ENCODE data around the gene DPM2.

Gene DPM2

GRCh38 chr9:127934248-127934647 lies 3.4 kb downstream of the DPM2 start:
- no peak for DNase-seq

DNA sequence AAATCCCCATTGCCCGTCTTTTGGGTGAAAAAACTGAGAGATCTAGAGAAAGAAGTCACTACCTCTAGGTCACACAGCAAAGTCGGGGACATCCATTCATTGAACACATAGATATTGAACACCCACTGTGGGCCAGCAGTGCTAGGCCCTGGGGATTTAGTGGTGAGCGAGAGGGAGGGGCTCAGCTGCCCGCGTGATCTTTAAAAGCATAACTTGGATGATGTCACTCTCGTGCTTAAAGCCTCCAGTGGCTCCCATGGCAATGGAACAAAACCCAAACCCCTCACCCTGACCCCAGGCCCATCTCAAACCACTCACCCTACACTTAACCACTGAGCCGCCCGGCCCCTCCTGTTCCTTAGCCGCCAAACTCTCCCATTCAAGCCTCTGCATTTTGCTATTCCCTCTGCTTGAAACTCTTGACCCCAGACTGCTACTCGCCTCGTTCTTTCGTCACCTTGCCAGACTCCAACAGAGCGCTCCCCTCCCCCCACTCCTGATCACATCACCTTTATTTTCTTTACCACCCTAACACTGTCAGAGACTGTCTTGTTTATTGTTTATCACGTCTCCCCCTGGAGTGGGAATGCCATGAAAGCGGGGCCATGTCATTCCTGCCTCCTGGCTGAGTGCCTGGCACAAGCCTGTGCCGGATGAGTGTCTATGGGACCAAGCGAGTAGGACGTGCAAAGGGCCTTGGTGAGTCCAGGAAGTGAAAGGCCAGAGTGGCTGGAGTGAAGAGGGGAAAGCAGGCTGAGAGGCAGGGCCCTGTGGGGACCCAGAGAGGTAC lies 6.4 kb downstream of the DPM2 start:
- no peak for DNase-seq

- peak; percentile 69 for DNase-seq
Measured at GRCh38 chr9:127930231-127931091, 7.2 kb downstream of the DPM2 start, which contains the start of gene PIP5KL1. PIP5KL1 (minus strand) TSS chr9:127930777; CDS start chr9:127930752, 25 bp downstream.

DNA sequence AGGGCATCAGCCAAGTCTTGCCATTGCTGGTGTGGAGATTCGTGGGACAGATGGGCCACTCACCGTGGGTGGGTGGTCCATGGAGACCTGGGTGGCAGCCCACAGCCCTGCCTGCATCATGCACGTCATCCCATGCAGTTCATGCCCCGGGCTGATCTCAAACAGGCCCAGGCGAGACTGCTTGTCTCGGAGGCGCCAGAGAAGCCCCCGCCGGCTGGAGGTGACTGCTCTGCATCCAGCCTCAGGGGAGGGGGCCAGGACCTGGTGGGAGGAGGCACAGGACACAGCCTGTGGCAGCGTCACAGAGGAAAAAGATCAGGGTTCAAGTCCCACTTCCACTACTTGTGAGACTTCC lies 8.1 kb downstream of the DPM2 start:
- DNase-seq = no peak

GRCh38 chr9:127928676-127929624 lies 8.7 kb downstream of the DPM2 start:
- DNase-seq = no peak

DNA sequence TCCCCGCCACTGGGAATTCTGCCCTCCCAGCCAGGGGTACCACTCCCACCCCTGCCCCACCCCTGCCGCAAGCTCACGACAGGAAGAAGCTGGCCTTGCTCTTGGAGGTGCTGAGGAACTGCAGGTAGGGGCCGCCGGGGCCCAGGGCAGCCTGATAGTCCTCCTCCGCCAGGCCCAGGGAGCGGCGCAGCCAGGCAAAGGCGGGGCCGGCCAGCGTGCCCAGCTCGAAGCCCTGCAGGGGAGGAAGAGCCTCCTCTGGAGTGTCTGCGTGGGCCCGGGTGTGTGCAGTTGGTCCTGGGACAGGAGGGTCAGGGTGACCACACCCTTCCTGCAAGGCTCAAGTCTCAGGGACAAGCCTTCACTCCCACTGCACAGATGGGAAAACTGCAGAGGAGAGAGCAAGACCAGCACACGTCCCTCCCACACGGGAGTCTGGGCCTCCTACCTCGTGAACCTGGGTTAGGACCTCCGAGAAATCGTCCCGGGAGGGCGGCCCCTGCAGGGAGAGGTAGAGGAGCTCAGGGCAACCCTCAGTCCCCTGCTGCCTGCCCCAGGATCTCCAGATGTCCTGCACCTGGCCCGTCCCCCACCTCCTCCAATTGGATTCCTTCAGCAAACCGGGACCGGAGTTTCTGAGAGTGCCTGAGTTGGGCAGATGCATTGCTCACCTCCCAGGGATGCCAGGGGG lies 9.5 kb downstream of the DPM2 start:
- DNase-seq = no peak

- DNase-seq = peak; percentile 73
Measured at GRCh38 chr9:127927201-127927987, 10.3 kb downstream of the DPM2 start.

DNA sequence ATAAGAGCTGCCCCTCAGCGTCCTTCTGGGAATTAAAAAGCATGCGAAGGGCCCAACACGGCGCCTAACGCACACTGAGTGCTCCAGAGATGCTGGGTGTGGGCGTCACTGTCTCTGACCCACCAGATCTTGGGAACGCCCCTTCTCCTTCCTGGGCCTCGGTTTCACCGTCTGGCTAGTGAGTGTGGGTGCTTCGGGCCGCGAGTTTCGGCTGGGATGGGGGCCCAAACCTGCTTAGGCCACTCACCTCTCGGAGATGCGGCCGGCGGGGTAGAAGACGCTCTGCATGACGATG lies 10.8 kb downstream of the DPM2 start:
- no peak for DNase-seq

GRCh38 chr9:127925959-127926905 lies 11.4 kb downstream of the DPM2 start:
- no peak for DNase-seq

DNA sequence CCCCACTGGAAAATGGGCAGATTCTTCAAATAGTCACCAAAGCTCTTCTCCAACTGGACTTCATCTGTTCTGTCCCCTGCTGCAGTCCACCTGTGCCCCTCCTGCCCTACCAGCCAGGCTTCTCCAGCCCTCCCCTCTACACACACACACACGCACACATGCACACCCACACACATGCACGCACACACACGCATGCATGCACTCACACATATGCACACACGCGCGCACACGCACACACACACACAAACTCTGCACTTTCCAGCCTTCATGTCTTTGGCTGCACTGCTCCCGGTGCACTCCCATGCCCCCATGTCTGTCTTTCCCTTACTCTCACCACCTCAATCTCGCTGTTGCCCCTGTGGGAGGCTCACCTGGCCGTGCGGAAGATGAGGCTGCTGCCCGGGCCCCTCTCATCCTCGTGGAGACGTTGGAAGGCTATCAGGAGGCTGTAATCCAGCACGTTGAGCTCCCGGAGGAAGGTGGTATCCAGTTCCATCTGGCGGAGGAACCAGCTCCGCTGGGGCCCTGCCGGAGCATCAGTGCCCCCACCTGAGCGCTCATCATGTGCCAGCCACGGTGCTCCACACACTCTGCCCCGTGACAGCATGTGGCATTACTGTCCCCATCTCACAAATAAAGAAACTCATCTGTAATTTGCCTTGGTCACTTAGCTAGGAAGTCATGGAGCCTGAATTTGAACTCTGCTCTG lies 12.8 kb downstream of the DPM2 start:
- no peak for DNase-seq

DNA sequence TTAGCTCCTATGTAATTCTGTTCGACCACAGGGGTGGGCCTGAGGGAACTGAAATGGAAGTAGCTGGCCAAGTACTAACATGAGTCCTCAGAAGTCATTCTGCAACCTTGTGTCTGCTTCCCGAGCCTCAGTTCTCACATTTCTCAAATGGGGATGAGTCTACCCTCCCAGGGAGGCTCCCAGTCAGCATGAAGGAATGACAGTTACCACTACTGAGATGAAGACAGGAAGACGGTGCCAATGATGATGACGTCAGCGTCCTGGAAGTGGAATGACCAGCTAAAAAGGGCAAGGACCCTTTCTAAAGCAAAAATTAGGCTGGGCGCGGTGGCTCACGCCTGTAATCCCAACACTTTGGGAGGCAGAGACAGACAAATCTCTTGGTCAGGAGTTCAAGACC lies 13.9 kb downstream of the DPM2 start:
- no peak for DNase-seq

GRCh38 chr9:127923046-127923445 lies 14.6 kb downstream of the DPM2 start:
- DNase-seq = no peak

- DNase-seq = peak; percentile 74
Measured at GRCh38 chr9:127921557-127922120, 16.0 kb downstream of the DPM2 start.

DNA sequence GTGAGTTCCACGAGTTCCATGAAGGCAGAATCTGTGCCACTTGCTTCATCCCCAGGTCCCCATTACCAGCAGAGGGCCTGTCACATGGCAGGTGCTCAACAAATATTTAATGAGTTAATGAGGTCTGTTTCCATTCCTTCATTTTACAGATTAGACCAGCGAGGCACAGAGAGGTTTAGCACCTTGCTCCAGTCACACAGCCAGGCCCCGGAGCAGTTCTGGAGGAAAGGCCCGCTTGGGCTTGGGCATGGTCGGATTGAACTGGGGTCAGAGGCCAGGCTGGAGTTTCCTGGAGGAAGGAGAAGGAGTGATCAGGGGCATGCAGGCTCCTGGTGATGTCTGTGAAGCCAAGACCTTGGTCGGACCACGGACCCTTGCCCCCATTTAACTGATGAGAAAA lies 16.9 kb downstream of the DPM2 start:
- DNase-seq = no peak

DNA sequence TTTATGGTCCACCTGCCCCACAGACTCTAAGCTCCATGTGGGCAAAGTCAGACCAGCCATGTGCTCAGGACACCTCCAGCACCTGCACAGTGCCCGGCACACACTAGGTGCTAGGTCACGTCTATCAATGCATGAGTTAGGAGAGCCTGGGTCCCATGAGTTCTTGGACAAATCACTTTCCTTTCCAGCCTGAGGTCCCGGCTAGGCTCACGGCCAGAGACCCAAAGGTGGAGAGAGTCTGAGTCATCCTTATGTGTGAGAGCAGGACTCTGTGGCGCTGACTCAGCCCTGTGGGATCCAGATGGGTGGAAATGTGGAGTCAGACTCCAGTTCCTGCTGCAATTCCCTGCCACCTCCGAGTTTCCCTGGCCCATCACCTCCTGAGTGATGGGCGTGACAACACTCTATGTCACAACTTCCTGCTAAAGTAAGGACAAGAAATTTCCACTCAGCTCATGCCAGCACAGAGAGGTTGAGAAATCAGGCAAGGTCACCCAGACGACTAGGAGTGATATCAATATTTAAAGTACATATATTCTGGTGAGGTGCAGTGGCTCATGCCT lies 18.3 kb downstream of the DPM2 start:
- DNase-seq = no peak

GRCh38 chr9:127918183-127919107 lies 19.2 kb downstream of the DPM2 start:
- no peak for DNase-seq

DNA sequence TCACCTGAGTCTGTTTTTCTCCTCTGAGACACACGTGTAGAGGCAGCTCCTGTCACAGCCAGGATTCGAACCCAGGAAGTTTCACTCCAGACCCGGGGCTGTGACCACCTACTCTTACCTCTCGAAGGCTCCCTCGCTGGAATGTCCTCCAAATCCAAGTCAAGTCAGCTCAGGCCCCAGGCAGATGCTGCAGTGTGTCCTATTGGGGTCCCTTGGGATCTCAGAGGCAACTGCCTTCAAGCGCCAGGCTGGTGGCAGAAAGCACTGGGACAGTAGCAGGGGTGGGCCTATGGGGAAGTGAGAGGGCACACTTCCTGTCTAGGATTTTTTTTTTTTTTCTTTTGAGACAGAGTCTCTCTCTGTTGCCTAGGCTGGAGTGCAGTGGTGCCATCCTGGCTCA lies 20.1 kb downstream of the DPM2 start:
- DNase-seq = no peak
